ENCODE data around the gene ECHS1. TPM values are rescaled to one million over a fixed set of nuclear protein-coding genes. Genes with fewer than 3 reads are reported as not detected.

Gene ECHS1
- total RNA-seq, 1 donor from 2014 or later, result 44.8 TPM

- FAIRE-seq, result no peak
- peaks cover 20% of the 10 kb centered on the region for H3K36me3 ChIP-seq (ENCODE audit: control insufficient read depth, insufficient read depth, low read length)
- no peak overlapping the region for H3K4me3 ChIP-seq (ENCODE audit: low read depth, low read length)
These were observed 10.3 kb downstream of the ECHS1 start for GRCh38 chr10:133362846-133363245.

GRCh38 chr10:133361773-133362441 is 11.2 kb downstream of the ECHS1 start:
- no peak for DNase-seq (ENCODE audit: low read depth)
- Histone ChIP-seq H3K27me3 (ENCODE audit: control insufficient read depth, insufficient read depth, low read length) (no peaks in the 10 kb centered on the region), H3K4me3 (ENCODE audit: low read depth, low read length) (no peak overlapping the region), H3K36me3 (ENCODE audit: control insufficient read depth, insufficient read depth, low read length) (peaks cover 20% of the 10 kb centered on the region)
- FAIRE-seq, result no peak
- no peak for TF ChIP-seq CTCF (IDR thresholded peaks at IDR 0.05; ENCODE audit: insufficient read depth, low read length, severe bottlenecking)

More at GRCh38 chr10:133362846-133363245, 10.3 kb downstream of the ECHS1 start:
- DNase-seq (ENCODE audit: low read depth), result no peak
- H3K27me3 ChIP-seq (ENCODE audit: control insufficient read depth, insufficient read depth, low read length), result no peaks in the 10 kb centered on the region
- no peak for TF ChIP-seq CTCF (IDR thresholded peaks at IDR 0.05; ENCODE audit: insufficient read depth, low read length, severe bottlenecking)

GRCh38 chr10:133361227-133361626 is 11.9 kb downstream of the ECHS1 start:
- FAIRE-seq (no peak), DNase-seq (ENCODE audit: low read depth) (no peak)
- no peak overlapping the region for H3K4me3 ChIP-seq (ENCODE audit: low read depth, low read length)
- no peaks in the 10 kb centered on the region for H3K27me3 ChIP-seq (ENCODE audit: control insufficient read depth, insufficient read depth, low read length)
- TF ChIP-seq CTCF (IDR thresholded peaks at IDR 0.05; ENCODE audit: insufficient read depth, low read length, severe bottlenecking), result no peak
- peaks cover 17% of the 10 kb centered on the region for H3K36me3 ChIP-seq (ENCODE audit: control insufficient read depth, insufficient read depth, low read length)

GRCh38 chr10:133359972-133360610 is 13.1 kb downstream of the ECHS1 start:
- Histone ChIP-seq H3K4me3 (ENCODE audit: low read depth, low read length) (no peak overlapping the region), H3K36me3 (ENCODE audit: control insufficient read depth, insufficient read depth, low read length) (peaks cover 9% of the 10 kb centered on the region), H3K27me3 (ENCODE audit: control insufficient read depth, insufficient read depth, low read length) (no peaks in the 10 kb centered on the region)
- FAIRE-seq (no peak), DNase-seq (ENCODE audit: low read depth) (no peak)
- no peak for TF ChIP-seq CTCF (IDR thresholded peaks at IDR 0.05; ENCODE audit: insufficient read depth, low read length, severe bottlenecking)

- Histone ChIP-seq H3K4me3 (ENCODE audit: low read depth, low read length) (no peak overlapping the region), H3K27me3 (ENCODE audit: control insufficient read depth, insufficient read depth, low read length) (no peaks in the 10 kb centered on the region), H3K36me3 (ENCODE audit: control insufficient read depth, insufficient read depth, low read length) (peaks cover 5% of the 10 kb centered on the region)
- FAIRE-seq (no peak), DNase-seq (ENCODE audit: low read depth) (peak; percentile 15)
- no peak for TF ChIP-seq CTCF (IDR thresholded peaks at IDR 0.05; ENCODE audit: insufficient read depth, low read length, severe bottlenecking)
These were observed 13.6 kb downstream of the ECHS1 start for GRCh38 chr10:133359554-133359971.

All from bronchial epithelial cell (primary cell).